ENCODE measurements around the gene TTPAL.

Gene TTPAL

DNA sequence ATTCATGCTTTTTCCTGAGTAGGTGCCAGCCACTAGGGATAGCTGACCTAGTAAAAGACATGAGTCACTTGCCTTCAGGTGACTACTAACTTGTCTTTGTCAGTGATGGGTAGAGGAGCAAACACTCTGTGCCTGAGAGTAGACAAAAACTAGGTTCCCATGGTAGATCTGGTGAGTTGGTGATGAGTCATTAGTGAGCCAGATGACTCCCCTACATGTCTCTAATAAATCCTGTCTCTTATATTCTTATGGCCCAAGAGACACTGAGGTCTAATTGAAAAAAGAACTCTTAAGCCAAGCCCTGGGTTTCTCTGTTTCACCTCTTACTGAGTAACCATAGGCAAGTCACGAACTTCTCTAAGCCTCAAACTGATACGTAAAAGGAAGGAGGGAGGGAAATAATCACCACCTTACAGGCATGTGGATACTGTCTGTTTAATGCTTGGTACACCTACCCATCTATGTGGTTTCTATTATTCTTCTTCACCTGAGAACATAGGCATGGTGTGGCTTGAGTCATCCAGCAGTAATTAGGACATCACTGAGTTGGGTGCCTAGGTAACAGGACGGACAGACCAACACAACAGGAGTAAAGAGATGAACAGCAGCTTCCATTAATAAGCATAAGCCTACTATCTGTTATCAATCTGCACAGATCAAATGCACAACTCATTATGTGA lies 20.3 kb downstream of the TTPAL start:
- H3K4me3 ChIP-seq (ENCODE audit: low read depth, low read length) = no peak overlapping the region
- TF ChIP-seq, protein P1, sequence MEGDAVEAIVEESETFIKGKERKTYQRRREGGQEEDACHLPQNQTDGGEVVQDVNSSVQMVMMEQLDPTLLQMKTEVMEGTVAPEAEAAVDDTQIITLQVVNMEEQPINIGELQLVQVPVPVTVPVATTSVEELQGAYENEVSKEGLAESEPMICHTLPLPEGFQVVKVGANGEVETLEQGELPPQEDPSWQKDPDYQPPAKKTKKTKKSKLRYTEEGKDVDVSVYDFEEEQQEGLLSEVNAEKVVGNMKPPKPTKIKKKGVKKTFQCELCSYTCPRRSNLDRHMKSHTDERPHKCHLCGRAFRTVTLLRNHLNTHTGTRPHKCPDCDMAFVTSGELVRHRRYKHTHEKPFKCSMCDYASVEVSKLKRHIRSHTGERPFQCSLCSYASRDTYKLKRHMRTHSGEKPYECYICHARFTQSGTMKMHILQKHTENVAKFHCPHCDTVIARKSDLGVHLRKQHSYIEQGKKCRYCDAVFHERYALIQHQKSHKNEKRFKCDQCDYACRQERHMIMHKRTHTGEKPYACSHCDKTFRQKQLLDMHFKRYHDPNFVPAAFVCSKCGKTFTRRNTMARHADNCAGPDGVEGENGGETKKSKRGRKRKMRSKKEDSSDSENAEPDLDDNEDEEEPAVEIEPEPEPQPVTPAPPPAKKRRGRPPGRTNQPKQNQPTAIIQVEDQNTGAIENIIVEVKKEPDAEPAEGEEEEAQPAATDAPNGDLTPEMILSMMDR (conservative IDR thresholded peaks at IDR 0.05; ENCODE audit: low read depth, low read length) = no peak
- peak; percentile 96 for DNase-seq (ENCODE audit: low read depth)

DNA sequence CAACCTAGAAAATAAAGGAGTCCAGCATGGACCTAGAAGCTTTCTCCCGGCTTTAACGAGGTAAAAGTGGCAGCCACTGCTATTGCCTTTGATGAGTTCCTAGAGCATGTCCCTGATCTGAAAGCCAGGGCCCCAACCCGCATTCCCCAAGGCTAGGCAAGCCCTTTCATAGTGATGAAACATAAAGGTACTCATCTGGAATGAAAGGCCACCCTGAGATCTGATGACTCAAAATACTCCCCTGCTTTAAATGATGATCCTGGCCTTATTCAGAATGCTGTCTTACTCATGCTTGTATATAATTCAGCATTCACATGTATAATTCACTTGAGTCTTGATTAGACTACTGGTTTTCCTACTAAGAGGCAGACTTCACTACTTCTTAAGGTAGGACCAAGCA lies 21.3 kb downstream of the TTPAL start:
- TF ChIP-seq, protein P1 (conservative IDR thresholded peaks at IDR 0.05; ENCODE audit: low read depth, low read length) = no peak
- no peak overlapping the region for H3K4me3 ChIP-seq (ENCODE audit: low read depth, low read length)
- DNase-seq (ENCODE audit: low read depth) = peak; percentile 87

DNA sequence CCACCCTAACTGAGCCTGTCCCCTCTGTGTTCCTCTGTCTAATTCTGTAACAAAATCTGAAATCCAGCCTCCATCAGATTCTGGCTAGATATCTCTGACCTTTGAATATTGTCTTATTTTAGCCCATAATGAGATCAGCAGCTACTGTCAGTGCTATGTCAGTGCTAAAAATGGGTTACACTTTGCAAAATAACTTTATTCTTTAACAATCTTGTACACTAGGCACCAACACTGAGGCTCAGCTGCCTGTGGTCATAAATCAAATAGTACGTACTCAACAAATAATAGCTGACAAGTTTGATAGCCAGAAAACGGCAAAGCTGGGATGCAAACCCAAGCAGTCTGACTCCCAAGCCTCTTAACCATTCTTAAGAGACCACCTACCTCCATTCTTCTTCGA lies 22.1 kb downstream of the TTPAL start:
- TF ChIP-seq, protein P1 (conservative IDR thresholded peaks at IDR 0.05; ENCODE audit: low read depth, low read length) = no peak
- H3K4me3 ChIP-seq (ENCODE audit: low read depth, low read length) = no peak overlapping the region
- no peak for DNase-seq (ENCODE audit: low read depth)

DNA sequence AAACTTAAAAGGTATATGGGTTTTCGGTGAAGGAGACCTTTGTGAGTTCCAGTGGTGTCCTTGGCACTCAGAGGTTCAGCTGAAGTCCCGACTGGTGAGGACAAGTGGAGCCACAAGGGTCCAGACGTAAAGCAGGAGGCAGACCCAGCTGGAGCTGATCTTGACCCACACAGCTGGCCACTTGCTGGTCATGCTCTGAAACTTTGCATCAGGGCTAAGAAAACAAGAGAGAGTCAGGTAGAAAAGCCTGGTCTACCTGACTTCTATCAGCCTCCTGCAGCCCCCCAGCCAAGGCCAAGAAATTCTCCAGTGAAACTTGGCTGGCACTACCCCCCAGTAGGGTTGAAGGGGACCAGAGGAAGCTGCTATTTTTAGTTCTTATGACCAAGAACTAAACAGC lies 24.5 kb downstream of the TTPAL start:
- no peak overlapping the region for H3K4me3 ChIP-seq (ENCODE audit: low read depth, low read length)
- TF ChIP-seq, protein P1 (conservative IDR thresholded peaks at IDR 0.05; ENCODE audit: low read depth, low read length) = no peak
- DNase-seq (ENCODE audit: low read depth) = no peak

DNA sequence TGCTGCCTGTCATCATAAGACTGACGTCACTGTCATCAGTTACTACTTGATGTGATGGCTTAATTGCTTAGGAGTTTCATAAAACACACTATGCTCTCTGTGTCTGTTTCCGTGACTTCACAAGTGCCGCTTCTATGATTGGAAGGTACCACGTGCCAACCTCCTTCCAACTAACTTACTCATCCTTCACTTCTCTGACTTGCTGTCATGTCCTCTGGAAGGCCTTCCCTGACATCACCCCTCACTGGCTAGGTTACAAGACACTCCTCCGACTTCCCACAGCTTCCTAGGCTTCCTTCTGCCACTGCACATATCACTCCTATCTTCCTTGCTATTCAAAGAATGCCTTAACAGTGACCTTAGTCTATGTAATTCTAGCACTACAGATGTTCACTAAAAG lies 25.8 kb downstream of the TTPAL start:
- no peak overlapping the region for H3K4me3 ChIP-seq (ENCODE audit: low read depth, low read length)
- TF ChIP-seq, protein P1 (conservative IDR thresholded peaks at IDR 0.05; ENCODE audit: low read depth, low read length) = no peak
- peak; percentile 96 for DNase-seq (ENCODE audit: low read depth)

DNA sequence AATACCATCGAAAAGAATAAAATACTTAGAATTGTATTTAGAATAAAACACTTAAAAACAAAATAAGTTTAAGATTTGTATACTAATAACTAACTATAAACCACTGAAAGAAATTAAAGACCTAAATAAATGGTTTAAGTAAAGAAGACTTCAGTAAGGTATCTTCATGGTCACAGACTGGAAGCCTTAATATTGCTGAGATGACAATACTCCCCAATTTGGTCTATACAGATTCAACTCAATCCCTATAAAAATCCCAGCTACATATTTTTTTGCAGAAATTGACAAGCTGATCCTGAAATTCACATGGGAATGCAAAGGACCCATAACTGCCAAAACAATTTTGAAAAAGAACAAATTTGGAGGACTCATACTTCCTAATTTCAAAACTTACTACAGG lies 27.3 kb downstream of the TTPAL start:
- DNase-seq (ENCODE audit: low read depth) = no peak
- no peak overlapping the region for H3K4me3 ChIP-seq (ENCODE audit: low read depth, low read length)
- TF ChIP-seq, protein P1 (conservative IDR thresholded peaks at IDR 0.05; ENCODE audit: low read depth, low read length) = no peak

Measured in choroid plexus epithelial cell (primary cell).